ENCODE results near the gene PIK3CA. TPM values are rescaled to one million over a fixed set of nuclear protein-coding genes. Genes with fewer than 3 reads are reported as not detected.

The PIK3CA gene
- total RNA-seq, 1 experiment from 2014 or later: 19.8 TPM

DNA sequence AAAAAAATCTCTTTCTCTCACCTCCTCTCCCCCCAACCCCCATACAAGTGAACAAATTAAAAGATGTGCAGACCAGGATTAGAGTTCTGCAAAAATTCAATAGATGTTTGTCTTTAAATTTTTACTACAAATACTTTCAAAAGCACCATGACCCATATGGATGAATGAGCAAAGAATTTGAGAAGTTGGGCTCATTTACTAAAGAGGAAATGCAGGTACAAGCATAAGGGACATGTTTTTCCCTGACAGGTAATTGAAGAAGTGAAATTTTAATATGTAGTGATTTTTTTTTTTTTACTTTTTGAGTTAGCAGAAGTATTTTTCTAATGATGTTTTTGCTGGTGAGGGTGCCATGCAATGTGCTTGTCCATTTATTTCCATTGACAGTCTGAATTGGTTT is 15.3 kb downstream of the PIK3CA start:
- H3K27me3 ChIP-seq (replicated peaks; ENCODE audit: insufficient read depth, low read depth, low read length, poor library complexity): no peaks in the 10 kb centered on the region
- H3K4me3 ChIP-seq (ENCODE audit: low read depth, low read length, poor library complexity, severe bottlenecking): no peak overlapping the region
- TF ChIP-seq EZH2 (IDR thresholded peaks at IDR 0.05; ENCODE audit: borderline replicate concordance, low read depth, low read length, poor library complexity, severe bottlenecking): no peak
- TF ChIP-seq, protein P1, sequence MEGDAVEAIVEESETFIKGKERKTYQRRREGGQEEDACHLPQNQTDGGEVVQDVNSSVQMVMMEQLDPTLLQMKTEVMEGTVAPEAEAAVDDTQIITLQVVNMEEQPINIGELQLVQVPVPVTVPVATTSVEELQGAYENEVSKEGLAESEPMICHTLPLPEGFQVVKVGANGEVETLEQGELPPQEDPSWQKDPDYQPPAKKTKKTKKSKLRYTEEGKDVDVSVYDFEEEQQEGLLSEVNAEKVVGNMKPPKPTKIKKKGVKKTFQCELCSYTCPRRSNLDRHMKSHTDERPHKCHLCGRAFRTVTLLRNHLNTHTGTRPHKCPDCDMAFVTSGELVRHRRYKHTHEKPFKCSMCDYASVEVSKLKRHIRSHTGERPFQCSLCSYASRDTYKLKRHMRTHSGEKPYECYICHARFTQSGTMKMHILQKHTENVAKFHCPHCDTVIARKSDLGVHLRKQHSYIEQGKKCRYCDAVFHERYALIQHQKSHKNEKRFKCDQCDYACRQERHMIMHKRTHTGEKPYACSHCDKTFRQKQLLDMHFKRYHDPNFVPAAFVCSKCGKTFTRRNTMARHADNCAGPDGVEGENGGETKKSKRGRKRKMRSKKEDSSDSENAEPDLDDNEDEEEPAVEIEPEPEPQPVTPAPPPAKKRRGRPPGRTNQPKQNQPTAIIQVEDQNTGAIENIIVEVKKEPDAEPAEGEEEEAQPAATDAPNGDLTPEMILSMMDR (conservative IDR thresholded peaks at IDR 0.05; ENCODE audit: low read depth, low read length): no peak
- DNase-seq (ENCODE audit: low spot score): no peak
- no peak overlapping the region for H3K27ac ChIP-seq (ENCODE audit: low read depth, low read length, poor library complexity, severe bottlenecking)
- no peaks in the 10 kb centered on the region for H3K36me3 ChIP-seq (ENCODE audit: insufficient read depth, low read length, poor library complexity, severe bottlenecking)
- ChIA-PET CTCF (interaction anchor here (0.6 kb wide), 1 partner anchor 44 kb away, joined by 4 read pairs; no protein-coding TSS in a partner anchor), POLR2A (ENCODE audit: low non-redundant PET) (no interaction called here)
- intact Hi-C loops (cut with micrococcal nuclease; ENCODE audit: unreplicated experiment): no loop called here
- no TSS peak for BruUV-seq (replicated peaks)
- no peaks in the 10 kb centered on the region for H3K9me3 ChIP-seq (ENCODE audit: low read depth, low read length, poor library complexity, severe bottlenecking)
- no peaks in the 10 kb centered on the region for H3K4me1 ChIP-seq (ENCODE audit: insufficient read depth, low read length, poor library complexity, severe bottlenecking)

DNA sequence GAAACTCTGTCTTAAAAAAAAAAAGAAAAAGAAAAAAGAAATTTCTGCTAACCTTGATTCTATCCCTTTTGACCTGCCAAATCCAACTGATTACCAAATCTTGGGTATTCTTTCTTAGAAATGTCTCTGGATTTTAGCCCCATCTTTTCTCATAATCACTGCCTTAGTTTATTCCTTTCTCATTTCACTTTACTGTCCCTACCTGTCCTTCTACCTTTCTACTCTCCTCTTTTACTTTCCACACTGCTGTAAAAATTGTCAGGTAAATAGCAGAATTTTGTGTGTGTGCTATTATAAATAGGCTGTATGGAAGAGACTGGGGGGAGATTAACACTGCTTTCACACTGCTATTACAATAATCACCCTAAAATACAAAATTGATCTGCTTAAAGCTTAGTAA is 16.7 kb downstream of the PIK3CA start:
- CTCF ChIA-PET: no interaction called here
- BruUV-seq (replicated peaks): no TSS peak
- Histone ChIP-seq H3K27ac (ENCODE audit: low read depth, low read length, poor library complexity, severe bottlenecking) (no peak overlapping the region), H3K4me3 (ENCODE audit: low read depth, low read length, poor library complexity, severe bottlenecking) (no peak overlapping the region), H3K36me3 (ENCODE audit: insufficient read depth, low read length, poor library complexity, severe bottlenecking) (no peaks in the 10 kb centered on the region), H3K27me3 (replicated peaks; ENCODE audit: insufficient read depth, low read depth, low read length, poor library complexity) (no peaks in the 10 kb centered on the region), H3K9me3 (ENCODE audit: low read depth, low read length, poor library complexity, severe bottlenecking) (no peaks in the 10 kb centered on the region), H3K4me1 (ENCODE audit: insufficient read depth, low read length, poor library complexity, severe bottlenecking) (no peaks in the 10 kb centered on the region)
- no peak for TF ChIP-seq EZH2 (IDR thresholded peaks at IDR 0.05; ENCODE audit: borderline replicate concordance, low read depth, low read length, poor library complexity, severe bottlenecking)
- TF ChIP-seq, protein P1 (conservative IDR thresholded peaks at IDR 0.05; ENCODE audit: low read depth, low read length): no peak
- intact Hi-C loops (cut with micrococcal nuclease; ENCODE audit: unreplicated experiment): no loop called here
- DNase-seq (ENCODE audit: low spot score): no peak
- POLR2A ChIA-PET (ENCODE audit: low non-redundant PET): no interaction called here

DNA sequence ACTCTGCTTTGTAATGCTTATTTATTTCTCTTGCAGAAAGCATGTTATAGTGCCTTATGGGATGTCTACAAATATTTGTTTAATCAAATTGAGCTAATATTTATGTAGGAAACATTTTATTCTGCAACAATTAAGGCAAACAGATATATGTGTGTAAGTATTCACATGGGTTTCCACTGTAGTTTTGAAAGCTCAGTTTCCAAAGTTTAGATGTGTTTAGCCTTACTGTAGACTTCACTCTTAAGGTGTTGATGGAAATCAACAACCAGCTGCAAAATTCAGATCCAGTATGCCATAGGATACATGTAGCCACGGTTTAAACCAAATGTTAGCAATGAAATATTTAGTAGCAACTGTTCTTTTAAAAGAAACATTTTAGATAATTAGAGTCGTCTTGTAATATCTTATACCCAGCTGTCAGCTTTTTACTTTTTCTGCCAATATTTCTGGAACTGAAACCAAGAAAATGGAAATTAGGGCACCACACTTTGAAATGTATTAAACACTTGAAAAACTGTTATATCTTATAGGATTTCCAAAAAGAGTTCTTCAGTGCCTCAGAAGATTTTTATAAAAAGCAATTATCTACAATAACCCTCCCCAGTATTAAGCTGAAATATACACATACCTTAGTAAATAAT is 18.5 kb downstream of the PIK3CA start:
- TF ChIP-seq EZH2 (IDR thresholded peaks at IDR 0.05; ENCODE audit: borderline replicate concordance, low read depth, low read length, poor library complexity, severe bottlenecking): no peak
- TF ChIP-seq, protein P1 (conservative IDR thresholded peaks at IDR 0.05; ENCODE audit: low read depth, low read length): no peak
- ChIA-PET POLR2A (ENCODE audit: low non-redundant PET) (no interaction called here), CTCF (no interaction called here)
- intact Hi-C loops (cut with micrococcal nuclease; ENCODE audit: unreplicated experiment): no loop called here
- Histone ChIP-seq H3K36me3 (ENCODE audit: insufficient read depth, low read length, poor library complexity, severe bottlenecking) (no peaks in the 10 kb centered on the region), H3K27ac (ENCODE audit: low read depth, low read length, poor library complexity, severe bottlenecking) (no peak overlapping the region), H3K27me3 (replicated peaks; ENCODE audit: insufficient read depth, low read depth, low read length, poor library complexity) (no peaks in the 10 kb centered on the region), H3K9me3 (ENCODE audit: low read depth, low read length, poor library complexity, severe bottlenecking) (peaks cover 6% of the 10 kb centered on the region), H3K4me1 (ENCODE audit: insufficient read depth, low read length, poor library complexity, severe bottlenecking) (no peaks in the 10 kb centered on the region), H3K4me3 (ENCODE audit: low read depth, low read length, poor library complexity, severe bottlenecking) (no peak overlapping the region)
- no TSS peak for BruUV-seq (replicated peaks)
- DNase-seq (ENCODE audit: low spot score): no peak

Data from A673 (cell line).